Lower leg skin (tissue), 3 donors: ENCODE data around the gene CCT4.

Experiments
- CTCF ChIP-seq, 3 donors: fragments of 450-650 bp; IDR thresholded peaks; one replicate each; pipeline ENCODE4 v1.5.1; 2016; ENCODE audit warnings: antibody characterized with exemption in 3 of 3, mild to moderate bottlenecking in 3 of 3, moderate library complexity in 2 of 3
- POLR2A ChIP-seq, 2 donors: fragments of 450-650 bp; IDR thresholded peaks; one replicate each; pipeline ENCODE4 v1.6.1; 2016 to 2017; ENCODE audit warnings: antibody characterized with exemption in 2 of 2, mild to moderate bottlenecking in 1 of 2, moderate library complexity in 1 of 2

- TF ChIP-seq CTCF (IDR thresholded peaks at IDR 0.05) = no peak
- no peak for TF ChIP-seq POLR2A (IDR thresholded peaks at IDR 0.05)
Measured at GRCh38 chr2:61885896-61886603, 2.4 kb downstream of the CCT4 start.
